WTC11 (cell line): ENCODE data around the gene LITAFD. TPM values are rescaled to one million over a fixed set of nuclear protein-coding genes. Genes with fewer than 3 reads are reported as not detected.

Experiments used
- ATAC-seq: fragments of 200-7000 bp; cut with Tn5 transposase; 2 replicates; pipeline ENCODE4 v1.10.0; 2021; ENCODE audit warnings: mild to moderate bottlenecking, moderate library complexity
- CTCF ChIA-PET: fragments of 300-600 bp; sonication (Branson Sonifier 250); formaldehyde crosslinking; loops from one replicate; lab custom pipeline; 2021; ENCODE audit warnings: antibody characterized with exemption; lab: Charles Lee
- POLR2A ChIA-PET: fragments of 350-600 bp; sonication (Branson Sonifier 250); formaldehyde crosslinking; loops from one replicate; lab custom pipeline; 2021; ENCODE audit warnings: antibody characterized with exemption; lab: Charles Lee
- DNase-seq: peaks from one replicate; pipeline ENCODE4 v3.0.0; 2021; ENCODE audit warnings: low spot score
- H3K27ac Mint-ChIP-seq: 2 replicates; pipeline ENCODE4 v1.8.0; 2021; ENCODE audit warnings: mixed read lengths
- H3K27me3 Mint-ChIP-seq: 2 replicates; pipeline ENCODE4 v1.8.0; 2021; ENCODE audit warnings: low read depth, mild to moderate bottlenecking, moderate library complexity, mixed read lengths
- H3K36me3 Mint-ChIP-seq: 2 replicates; pipeline ENCODE4 v1.8.0; 2021; ENCODE audit warnings: mixed read lengths
- H3K4me1 Mint-ChIP-seq: 2 replicates; pipeline ENCODE4 v1.8.0; 2022; ENCODE audit warnings: mixed read lengths
- H3K4me3 Mint-ChIP-seq: 2 replicates; pipeline ENCODE4 v1.8.0; 2021; ENCODE audit warnings: mild to moderate bottlenecking, moderate library complexity, mixed read lengths
- H3K9me3 Mint-ChIP-seq: 2 replicates; pipeline ENCODE4 v1.8.0; 2021; ENCODE audit warnings: mixed read lengths
- ATF1 ChIP-seq: sonication (generic); formaldehyde crosslinking; IDR thresholded peaks from 2 replicates; pipeline ENCODE4 v1.8.1; 2023; ENCODE audit warnings: mild to moderate bottlenecking, moderate library complexity, missing genetic modification reagents
- ATF6 ChIP-seq: sonication (generic); formaldehyde crosslinking; IDR thresholded peaks from 2 replicates; pipeline ENCODE4 v1.8.1; 2023; ENCODE audit warnings: mild to moderate bottlenecking, missing genetic modification reagents
- CREM ChIP-seq: sonication (generic); formaldehyde crosslinking; IDR thresholded peaks from 2 replicates; pipeline ENCODE4 v1.8.1; 2022; ENCODE audit warnings: mild to moderate bottlenecking, missing genetic modification reagents, moderate library complexity
- E2F1 ChIP-seq: sonication (generic); formaldehyde crosslinking; IDR thresholded peaks from 2 replicates; pipeline ENCODE4 v1.8.0; 2022; ENCODE audit warnings: mild to moderate bottlenecking, missing genetic modification reagents
- ESRRA ChIP-seq: sonication (generic); formaldehyde crosslinking; IDR thresholded peaks from 2 replicates; pipeline ENCODE4 v1.8.1; 2022; ENCODE audit warnings: mild to moderate bottlenecking, missing genetic modification reagents, borderline replicate concordance
- ETV6 ChIP-seq: sonication (generic); formaldehyde crosslinking; IDR thresholded peaks from 2 replicates; pipeline ENCODE4 v1.8.1; 2022; ENCODE audit warnings: mild to moderate bottlenecking, missing genetic modification reagents
- FOXP4 ChIP-seq: sonication (generic); formaldehyde crosslinking; IDR thresholded peaks from 2 replicates; pipeline ENCODE4 v1.8.0; 2022; ENCODE audit warnings: mild to moderate bottlenecking, missing genetic modification reagents
- GABPB1 ChIP-seq: sonication (generic); formaldehyde crosslinking; IDR thresholded peaks from 2 replicates; pipeline ENCODE4 v1.8.1; 2023; ENCODE audit warnings: mild to moderate bottlenecking, missing genetic modification reagents
- GTF2I ChIP-seq: fragments of 250-450 bp; sonication (Bioruptor Pico); conservative IDR thresholded peaks from 2 replicates; pipeline ENCODE4 v1.4.0; 2021; ENCODE audit warnings: mild to moderate bottlenecking
- JAZF1 ChIP-seq: fragments of 250-450 bp; sonication (Bioruptor Pico); IDR thresholded peaks from 2 replicates; pipeline ENCODE4 v1.9.0; 2021; ENCODE audit warnings: moderate library complexity, mild to moderate bottlenecking, inconsistent platforms
- KAT7 ChIP-seq: sonication (generic); formaldehyde crosslinking; IDR thresholded peaks from 2 replicates; pipeline ENCODE4 v1.8.1; 2023; ENCODE audit warnings: missing genetic modification reagents, mild to moderate bottlenecking, borderline replicate concordance
- MAX ChIP-seq: sonication (generic); formaldehyde crosslinking; IDR thresholded peaks from 2 replicates; pipeline ENCODE4 v1.8.0; 2022; ENCODE audit warnings: mild to moderate bottlenecking, missing genetic modification reagents
- NFE2L1 ChIP-seq: sonication (generic); formaldehyde crosslinking; IDR thresholded peaks from 2 replicates; pipeline ENCODE4 v1.8.1; 2023; ENCODE audit warnings: missing genetic modification reagents
- NR2C2 ChIP-seq: sonication (generic); formaldehyde crosslinking; IDR thresholded peaks from 2 replicates; pipeline ENCODE4 v1.8.0; 2022; ENCODE audit warnings: mild to moderate bottlenecking, missing genetic modification reagents
- PREB ChIP-seq: sonication (generic); formaldehyde crosslinking; IDR thresholded peaks from 2 replicates; pipeline ENCODE4 v1.8.1; 2022; ENCODE audit warnings: mild to moderate bottlenecking, missing genetic modification reagents, moderate library complexity, borderline replicate concordance
- PRRX2 ChIP-seq: fragments of 250-450 bp; sonication (Bioruptor Pico); IDR thresholded peaks from 2 replicates; pipeline ENCODE4 v1.8.0; 2021; ENCODE audit warnings: mild to moderate bottlenecking
- SMAD4 ChIP-seq: sonication (generic); formaldehyde crosslinking; IDR thresholded peaks from 2 replicates; pipeline ENCODE4 v1.8.0; 2022; ENCODE audit warnings: mild to moderate bottlenecking, missing genetic modification reagents
- TEAD4 ChIP-seq: sonication (generic); formaldehyde crosslinking; IDR thresholded peaks from 2 replicates; pipeline ENCODE4 v1.8.0; 2022; ENCODE audit warnings: mild to moderate bottlenecking, missing genetic modification reagents
- TP53 ChIP-seq: sonication (generic); formaldehyde crosslinking; IDR thresholded peaks from 2 replicates; pipeline ENCODE4 v1.8.1; 2023; ENCODE audit warnings: mild to moderate bottlenecking, missing genetic modification reagents
- USF1 ChIP-seq: sonication (generic); formaldehyde crosslinking; IDR thresholded peaks from 2 replicates; pipeline ENCODE4 v1.8.0; 2022; ENCODE audit warnings: mild to moderate bottlenecking, missing genetic modification reagents
- USF2 ChIP-seq: sonication (generic); formaldehyde crosslinking; IDR thresholded peaks from 2 replicates; pipeline ENCODE4 v1.8.1; 2023; ENCODE audit warnings: mild to moderate bottlenecking, missing genetic modification reagents, moderate library complexity
- ZBTB43 ChIP-seq: sonication (generic); formaldehyde crosslinking; IDR thresholded peaks from 2 replicates; pipeline ENCODE4 v1.8.1; 2023; ENCODE audit warnings: mild to moderate bottlenecking, missing genetic modification reagents
- ZNF232 ChIP-seq: sonication (generic); formaldehyde crosslinking; IDR thresholded peaks from 2 replicates; pipeline ENCODE4 v1.8.0; 2022; ENCODE audit warnings: mild to moderate bottlenecking, missing genetic modification reagents
- ZNF396 ChIP-seq: fragments of 250-450 bp; sonication (Bioruptor Pico); IDR thresholded peaks from 2 replicates; pipeline ENCODE4 v1.8.0; 2021; ENCODE audit warnings: mild to moderate bottlenecking, moderate library complexity, borderline replicate concordance
- total RNA-seq: library from RNA; stranded (reverse); gene quantifications from 3 replicates; pipeline ENCODE4 v1.2.3, GENCODE V29; 2021

Gene LITAFD
- total RNA-seq, 1 experiment from 2014 or later: not detected

- CTCF ChIA-PET: interaction anchor here (0.6 to 10.4 kb wide), 3 partner anchors 63 to 202 kb away, joined by 3 to 436 read pairs (median 3); partner anchors contain the start of gene CARHSP1
- Mint-ChIP-seq H3K4me3 (no peak overlapping the region), H3K4me1 (peaks cover 53% of the 10 kb centered on the region), H3K9me3 (no peaks in the 10 kb centered on the region), H3K27ac (no peak overlapping the region), H3K27me3 (no peaks in the 10 kb centered on the region)
- DNase-seq (peak; percentile 74), ATAC-seq (no peak)
- POLR2A ChIA-PET: interaction anchor here (0.6 kb wide), 1 partner anchor 99 kb away, joined by 5 read pairs; no protein-coding TSS in a partner anchor
- TF ChIP-seq ZBTB43 (CRISPR knock-in tag): no peak
- peak; percentile 21; the same call in 1 of the 2 replicates for TF ChIP-seq USF1 (CRISPR knock-in tag)
- peak; percentile 73 for TF ChIP-seq NFE2L1
- TF ChIP-seq TEAD4 (CRISPR knock-in tag): no peak
- peak; percentile 28; the same call in 1 of the 2 replicates for TF ChIP-seq FOXP4 (CRISPR knock-in tag)
- TF ChIP-seq GABPB1 (CRISPR knock-in tag): peak; percentile 53; the same call in 1 of the 2 replicates
- TF ChIP-seq ZNF232 (CRISPR knock-in tag): 0 out of 2 replicates have a peak, but pooled peaks have one; percentile 15
- 0 out of 2 replicates have a peak, but pooled peaks have one; percentile 24 for TF ChIP-seq PREB
- 0 out of 2 replicates have a peak, but pooled peaks have one; percentile 65 for TF ChIP-seq ETV6 (CRISPR knock-in tag)
- TF ChIP-seq, all 79 proteins: peak for 7
- peaks cover 26% of the 10 kb centered on the region for H3K36me3 Mint-ChIP-seq
Observed at GRCh38 chr16:8931859-8932258, 49.7 kb downstream of the LITAFD start.

- DNase-seq: no peak
- H3K4me1 Mint-ChIP-seq: peaks cover 69% of the 10 kb centered on the region
- H3K27ac Mint-ChIP-seq: 0 out of 2 replicates have a peak overlapping the region, but pooled peaks have one; percentile 47
- no peaks in the 10 kb centered on the region for H3K27me3 Mint-ChIP-seq
- CTCF ChIA-PET: interaction anchor here (1.1 to 10.4 kb wide), 7 partner anchors 14 to 200 kb away, joined by 5 to 436 read pairs (median 27); no protein-coding TSS in a partner anchor
- TF ChIP-seq ATF1 (CRISPR knock-in tag) (no peak), USF2 (CRISPR knock-in tag) (no peak), MAX (CRISPR knock-in tag) (no peak), KAT7 (no peak), PRRX2 (CRISPR knock-in tag) (no peak), CREM (CRISPR knock-in tag) (no peak), JAZF1 (CRISPR knock-in tag) (no peak), GABPB1 (CRISPR knock-in tag) (no peak), NR2C2 (CRISPR knock-in tag) (no peak), E2F1 (CRISPR knock-in tag) (no peak), ATF6 (no peak), ZNF396 (no peak), SMAD4 (CRISPR knock-in tag) (no peak), NFE2L1 (no peak), GTF2I (CRISPR knock-in tag) (no peak), TP53 (CRISPR knock-in tag) (no peak), ESRRA (CRISPR knock-in tag) (no peak)
- TF ChIP-seq, all 79 proteins: peak for 0
- Mint-ChIP-seq H3K4me3 (no peak overlapping the region), H3K9me3 (no peaks in the 10 kb centered on the region), H3K36me3 (peaks cover 2% of the 10 kb centered on the region)
- POLR2A ChIA-PET: no interaction called here
- ATAC-seq: no peak
Observed at GRCh38 chr16:8934601-8935000, 52.5 kb downstream of the LITAFD start.
